CD1c-positive myeloid dendritic cell (primary cell): Measurements from ENCODE around the gene KIRREL3.

ENCODE experiments used
- DNase-seq: peaks from one replicate; pipeline ENCODE4 v3.0.0-alpha.2; 2016; ENCODE audit errors: extremely low spot score

KIRREL3 gene

DNA sequence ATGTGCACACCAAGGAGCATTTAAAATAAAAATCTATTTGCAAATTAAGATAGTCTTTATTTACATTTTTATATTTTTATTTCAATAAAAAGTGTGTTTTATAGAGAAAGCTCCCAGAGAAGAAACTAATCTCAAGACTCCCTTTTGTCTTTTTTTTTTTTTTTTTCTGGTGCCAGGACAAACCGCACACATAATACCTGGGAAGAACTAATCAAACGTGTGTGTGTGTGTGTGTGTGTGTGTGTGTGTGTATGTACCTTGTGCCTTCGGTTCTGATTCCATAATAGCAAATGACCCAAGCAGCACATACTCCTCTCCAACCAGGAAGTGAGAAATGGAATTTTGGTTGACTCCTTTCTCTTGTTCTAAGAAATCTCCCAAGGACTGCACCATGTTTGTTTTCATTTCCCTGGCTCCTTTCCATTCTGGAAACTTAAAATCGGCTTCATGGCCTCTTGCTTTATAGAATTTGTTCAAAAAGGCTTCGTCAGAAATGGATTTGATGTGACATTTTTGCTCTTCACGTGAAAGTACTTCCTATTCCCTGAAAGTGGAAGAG is 579.8 kb downstream of the KIRREL3 start:
- peak; percentile 41 for DNase-seq

GRCh38 chr11:126419801-126420697 is 580.5 kb downstream of the KIRREL3 start:
- peak; percentile 76 for DNase-seq

DNA sequence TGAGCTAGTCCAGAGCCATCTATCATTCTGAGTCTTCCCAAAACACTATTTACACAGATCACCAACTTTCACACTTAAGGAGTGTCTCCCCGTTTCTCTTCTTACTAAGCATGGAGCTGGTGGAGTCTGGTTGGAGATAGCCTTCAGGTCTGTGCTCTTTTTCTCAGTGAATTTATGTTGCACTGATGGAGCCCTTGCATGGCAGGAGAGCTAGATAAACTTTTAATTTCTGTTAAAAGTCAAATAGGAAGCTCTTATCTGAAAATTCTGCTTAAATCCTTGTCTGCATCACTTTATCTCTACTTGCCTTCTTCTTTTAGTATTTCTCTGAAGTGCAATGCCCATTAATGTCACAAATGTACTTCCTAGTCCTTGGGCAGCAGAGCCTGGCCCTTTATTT is 581.7 kb downstream of the KIRREL3 start:
- DNase-seq, result no peak

DNA sequence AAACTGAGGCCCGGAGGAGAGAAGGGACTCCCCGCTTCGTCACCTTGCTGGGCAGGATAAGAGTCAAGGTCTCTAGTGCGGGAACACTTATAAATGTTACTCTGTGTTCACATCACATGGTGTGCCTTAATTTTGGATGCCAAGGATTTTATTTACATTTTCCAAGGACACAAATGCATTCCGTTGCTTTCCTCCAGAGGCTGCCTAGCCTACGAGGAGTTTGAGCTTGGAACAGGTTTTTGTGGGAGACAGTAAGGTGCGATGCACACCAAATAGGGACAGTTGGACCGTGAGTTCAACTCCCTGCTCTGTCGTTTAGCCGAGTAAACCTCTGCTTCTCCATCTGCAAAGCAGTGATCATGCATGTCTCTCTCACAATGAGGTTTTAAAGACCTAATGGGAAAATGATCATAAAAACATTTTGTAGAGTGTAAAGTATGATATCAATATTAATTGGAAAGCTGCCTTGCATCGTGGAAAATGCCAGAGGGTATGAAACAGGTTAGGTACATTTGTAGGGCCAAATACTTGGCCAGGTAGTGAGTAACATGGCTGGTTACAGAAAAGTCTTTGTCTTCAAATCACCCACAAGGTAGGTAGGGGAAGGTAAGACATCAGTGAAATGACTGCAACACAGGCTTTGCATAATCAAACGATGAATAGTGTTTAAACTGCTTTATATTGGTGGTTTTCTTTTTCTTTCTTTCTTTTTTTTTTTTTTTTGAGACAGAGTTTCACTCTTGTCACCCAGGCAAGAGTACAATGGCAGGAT is 583.3 kb downstream of the KIRREL3 start:
- DNase-seq, result no peak

GRCh38 chr11:126416542-126417090 is 584.0 kb downstream of the KIRREL3 start:
- DNase-seq, result peak; percentile 88

DNA sequence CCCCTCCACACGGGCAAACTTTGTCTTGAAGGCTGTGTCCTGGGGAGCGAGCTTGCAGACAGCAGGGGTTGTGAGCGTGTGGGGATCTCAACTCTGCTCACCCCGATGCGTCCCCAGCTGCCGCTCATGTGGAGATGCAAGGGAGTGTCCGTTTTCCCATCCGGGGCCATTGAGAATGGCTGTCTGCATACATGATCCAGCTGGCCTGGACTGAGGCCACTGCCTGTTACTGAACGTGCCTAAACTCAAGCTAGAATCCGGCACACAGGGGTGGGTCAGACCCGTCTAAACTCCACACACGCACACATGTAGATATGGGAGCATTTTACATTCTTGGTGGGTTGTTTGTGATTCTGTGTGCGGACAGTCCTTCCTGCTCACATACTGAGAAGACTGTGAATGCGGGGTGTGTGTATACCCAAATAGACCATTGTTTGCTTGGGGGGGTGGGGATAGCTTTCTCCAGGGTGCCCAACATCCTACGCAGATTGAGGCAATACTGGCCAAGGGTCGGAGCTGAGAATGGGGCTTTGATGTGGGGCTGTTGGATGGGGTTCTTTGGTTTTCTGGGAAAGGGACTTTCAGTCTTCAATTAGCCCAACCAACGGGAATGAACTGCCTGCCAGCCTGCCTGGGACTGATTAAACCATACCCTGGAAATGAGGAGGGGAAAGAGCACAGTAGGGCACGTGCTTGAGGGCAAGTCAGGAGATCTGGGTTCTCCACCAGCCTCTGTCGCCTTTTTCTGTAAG is 584.7 kb downstream of the KIRREL3 start:
- no peak for DNase-seq

- no peak for DNase-seq
These were observed 585.4 kb downstream of the KIRREL3 start for GRCh38 chr11:126415128-126415527.

DNA sequence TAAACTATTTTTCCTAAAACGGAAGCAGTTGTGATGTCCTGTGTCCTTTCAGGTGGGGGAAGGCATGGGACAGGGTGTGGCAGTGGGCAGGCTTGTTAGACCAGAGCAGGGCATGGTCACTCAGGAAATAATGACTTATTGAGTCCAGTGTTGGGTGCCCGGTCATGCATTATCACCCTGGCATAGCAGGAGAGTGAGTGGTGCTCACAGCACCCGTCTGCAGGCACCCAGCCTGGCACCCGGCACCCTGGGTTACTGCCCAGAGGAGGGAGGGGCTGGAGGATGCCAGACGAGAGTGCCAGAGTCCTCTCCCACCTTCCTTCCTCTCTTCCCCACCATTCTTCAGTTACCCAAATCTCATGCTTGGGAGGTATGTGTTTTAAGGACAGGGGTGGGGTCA is 586.0 kb downstream of the KIRREL3 start:
- DNase-seq, result no peak

DNA sequence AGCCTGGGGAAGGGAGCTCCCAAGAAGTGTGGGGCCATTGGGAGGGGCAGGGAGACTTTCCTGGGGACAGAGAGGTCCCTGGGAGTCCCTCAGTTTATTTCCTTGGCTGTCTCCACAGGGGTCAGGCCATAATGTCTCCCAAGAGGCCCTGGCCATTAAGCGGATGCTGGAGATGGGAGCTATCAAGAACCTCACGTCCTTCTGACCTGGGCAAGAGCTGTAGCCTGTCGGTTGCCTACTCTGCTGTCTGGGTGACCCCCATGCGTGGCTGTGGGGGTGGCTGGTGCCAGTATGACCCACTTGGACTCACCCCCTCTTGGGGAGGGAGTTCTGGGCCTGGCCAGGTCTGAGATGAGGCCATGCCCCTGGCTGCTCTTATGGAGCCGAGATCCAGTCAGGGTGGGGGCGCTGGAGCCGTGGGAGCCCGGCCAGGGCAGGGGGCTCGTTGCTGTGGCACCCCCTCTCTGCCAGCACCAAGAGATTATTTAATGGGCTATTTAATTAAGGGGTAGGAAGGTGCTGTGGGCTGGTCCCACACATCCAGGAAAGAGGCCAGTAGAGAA is 586.6 kb downstream of the KIRREL3 start:
- no peak for DNase-seq

DNA sequence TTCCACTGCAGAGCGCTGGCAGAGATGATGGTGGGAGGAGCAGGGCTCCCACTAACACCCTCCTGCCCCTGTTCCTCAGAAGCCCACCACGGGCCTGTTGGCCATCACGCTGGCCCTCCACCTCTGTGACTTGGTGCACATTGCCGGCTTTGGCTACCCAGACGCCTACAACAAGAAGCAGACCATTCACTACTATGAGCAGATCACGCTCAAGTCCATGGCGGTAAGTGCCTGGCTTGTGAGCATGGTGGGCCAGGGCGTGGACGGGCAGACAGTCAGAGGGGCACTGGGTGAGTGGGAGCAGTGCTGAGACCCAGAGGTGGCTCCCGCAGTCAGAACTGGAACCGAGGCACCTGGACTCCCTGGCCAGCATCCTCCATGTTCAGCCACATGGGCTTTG is 587.1 kb downstream of the KIRREL3 start:
- no peak for DNase-seq

DNA sequence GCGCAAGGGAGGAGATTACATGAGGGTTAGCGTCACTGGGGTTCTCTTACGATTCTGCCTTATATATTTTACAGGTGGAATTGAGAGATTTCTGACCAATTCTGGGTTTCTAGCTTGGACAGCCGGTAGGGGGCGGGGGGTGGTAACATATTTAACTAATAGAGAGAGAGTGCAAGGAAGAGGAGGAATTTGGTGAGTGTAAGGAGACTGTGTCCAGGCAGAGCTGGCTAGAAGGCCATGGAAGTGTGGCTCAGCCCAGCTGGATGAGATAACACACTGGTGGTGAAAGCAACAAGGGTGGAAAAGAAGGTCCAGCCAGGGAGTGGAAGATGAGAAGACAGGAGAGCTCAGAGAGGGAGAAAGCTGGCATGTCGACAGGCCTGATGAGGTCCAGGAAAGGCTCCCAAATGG is 588.6 kb downstream of the KIRREL3 start:
- no peak for DNase-seq

- no peak for DNase-seq
These were observed 589.9 kb downstream of the KIRREL3 start for GRCh38 chr11:126410649-126411048.

DNA sequence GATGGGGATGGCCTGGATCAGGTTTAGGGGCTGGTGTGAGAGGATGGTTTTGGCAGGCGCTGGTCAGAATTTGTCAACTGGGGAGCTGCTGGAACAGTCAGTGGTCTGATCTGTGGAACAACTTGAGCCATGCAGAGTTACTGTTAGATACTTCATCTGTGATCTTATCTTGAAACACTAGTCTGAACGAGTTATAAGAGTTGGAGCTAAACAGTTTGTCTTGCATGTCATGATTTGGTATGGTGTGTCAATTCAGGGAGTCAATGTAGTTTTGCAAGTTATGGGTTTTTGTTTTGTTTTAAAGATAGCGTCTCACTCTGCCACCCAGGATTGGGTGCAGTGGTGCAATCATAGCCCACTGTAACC is 591.0 kb downstream of the KIRREL3 start:
- DNase-seq, result no peak

DNA sequence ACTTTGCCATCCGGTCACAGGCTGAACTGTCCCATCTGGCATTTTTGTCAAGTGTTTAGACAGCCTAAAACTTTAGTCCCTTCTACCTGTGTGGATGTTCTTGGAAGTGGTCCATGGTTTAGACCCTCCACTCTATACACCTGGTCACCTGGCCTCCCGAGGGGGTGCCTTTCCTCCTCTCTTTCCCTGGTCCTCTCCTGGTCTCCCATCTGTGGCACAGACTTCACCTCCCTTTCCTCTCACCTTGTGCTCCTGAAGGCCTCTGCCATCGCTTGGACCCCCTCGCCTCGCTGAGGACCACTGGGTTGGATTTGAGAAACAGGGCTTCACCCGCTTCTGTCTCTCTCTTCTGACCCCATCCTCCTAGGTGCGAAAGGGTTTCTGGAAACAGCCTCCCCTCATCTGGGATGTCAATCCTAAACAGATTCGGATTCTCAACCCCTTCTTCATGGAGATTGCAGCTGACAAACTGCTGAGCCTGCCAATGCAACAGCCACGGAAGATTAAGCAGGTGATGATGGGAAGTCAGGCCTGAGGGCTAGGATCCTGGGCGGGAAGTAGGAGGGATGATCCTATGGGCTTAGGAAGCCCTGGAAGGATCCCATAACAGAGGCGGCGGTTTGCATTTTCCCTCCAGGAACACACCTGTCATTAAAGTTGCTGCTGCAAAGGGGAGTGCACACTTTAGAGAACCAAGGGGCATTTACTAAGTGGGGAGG is 591.5 kb downstream of the KIRREL3 start:
- DNase-seq, result no peak

- DNase-seq, result no peak
These were observed 592.1 kb downstream of the KIRREL3 start for GRCh38 chr11:126408496-126408895.

DNA sequence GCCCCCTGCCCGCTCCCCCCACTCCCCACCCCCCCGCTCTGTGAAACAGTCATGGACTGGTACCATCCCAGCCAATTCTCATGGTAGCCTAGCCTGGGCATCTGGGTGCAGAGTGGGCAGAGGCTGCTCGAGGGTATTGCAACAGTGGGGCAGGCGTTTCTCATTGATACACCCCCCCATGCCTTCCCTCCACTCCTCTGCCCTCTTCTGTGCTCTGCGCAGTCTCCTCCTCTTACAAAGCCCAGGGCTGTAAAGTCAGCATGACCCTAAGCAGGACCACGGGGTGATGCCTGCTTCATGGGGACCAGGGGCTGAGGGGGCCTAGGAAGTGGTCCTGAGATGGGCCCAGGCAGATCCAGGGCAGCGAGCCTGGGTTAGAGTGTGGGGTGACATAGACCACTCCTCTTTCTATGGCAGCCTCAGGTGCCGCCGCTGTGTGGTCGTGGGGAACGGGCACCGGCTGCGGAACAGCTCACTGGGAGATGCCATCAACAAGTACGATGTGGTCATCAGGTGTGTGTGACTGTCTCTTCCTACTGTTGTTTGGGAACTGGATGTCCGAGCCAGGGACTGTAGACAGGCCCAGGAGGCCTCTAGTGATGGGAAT is 592.8 kb downstream of the KIRREL3 start:
- DNase-seq, result no peak

DNA sequence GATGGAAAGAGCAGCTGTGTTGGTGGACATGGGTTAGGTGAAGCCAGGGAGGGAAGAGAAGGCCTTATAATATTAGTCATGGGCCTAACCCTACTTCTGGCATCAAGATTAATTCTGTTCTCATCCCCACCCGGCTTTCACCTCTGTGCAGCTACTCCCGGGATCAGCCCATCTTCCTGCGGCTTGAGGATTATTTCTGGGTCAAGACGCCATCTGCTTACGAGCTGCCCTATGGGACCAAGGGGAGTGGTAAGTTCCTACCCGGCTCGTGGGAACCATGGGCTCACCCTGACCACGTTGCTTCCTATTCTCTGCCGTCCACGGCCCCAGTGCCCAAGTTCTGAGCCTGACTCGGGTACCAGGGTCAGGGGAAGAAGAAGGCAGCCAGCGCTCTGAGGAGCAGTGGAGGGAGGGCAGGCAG is 593.5 kb downstream of the KIRREL3 start:
- no peak for DNase-seq

GRCh38 chr11:126406368-126406767 is 594.2 kb downstream of the KIRREL3 start:
- DNase-seq, result no peak

- no peak for DNase-seq
These were observed 594.7 kb downstream of the KIRREL3 start for GRCh38 chr11:126405906-126406305.

DNA sequence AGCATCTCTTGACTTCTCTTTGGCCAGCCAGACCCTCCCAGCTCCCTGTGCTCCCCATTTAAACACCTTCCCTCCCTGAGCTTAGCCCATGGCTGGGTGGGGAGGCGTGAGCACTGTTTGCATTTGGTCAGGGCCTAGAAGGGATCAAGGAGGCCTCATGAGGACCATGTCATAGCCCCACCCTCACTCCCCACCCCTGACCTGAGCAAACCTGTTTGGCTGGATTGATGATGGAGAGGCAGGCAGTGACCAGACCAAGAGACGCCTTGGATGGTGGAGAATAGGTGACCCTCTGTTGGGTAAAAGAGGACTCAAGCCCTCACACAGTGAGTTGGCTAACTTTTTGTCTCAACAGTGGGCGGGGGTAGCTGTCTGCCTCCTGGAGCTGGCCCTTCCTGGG is 595.2 kb downstream of the KIRREL3 start:
- DNase-seq, result no peak
